Fibroblast of skin of scalp (primary cell): Measurements from ENCODE around the gene ADAMTS9.

Source experiments
- DNase-seq: peaks from one replicate; pipeline ENCODE4 v3.0.0-alpha.2; 2013

Gene ADAMTS9

GRCh38 chr3:64523324-64523723, 164.5 kb downstream of the ADAMTS9 start:
- DNase-seq: no peak

GRCh38 chr3:64520334-64520733, 167.5 kb downstream of the ADAMTS9 start:
- no peak for DNase-seq

GRCh38 chr3:64518950-64519349, 168.8 kb downstream of the ADAMTS9 start:
- DNase-seq: peak; percentile 65

- no peak for DNase-seq
Measured at GRCh38 chr3:64518496-64518895, 169.3 kb downstream of the ADAMTS9 start.

GRCh38 chr3:64514889-64515288, 172.9 kb downstream of the ADAMTS9 start:
- DNase-seq: no peak

- no peak for DNase-seq
Measured at GRCh38 chr3:64509206-64509605, 178.6 kb downstream of the ADAMTS9 start.

GRCh38 chr3:64508140-64508539, 179.7 kb downstream of the ADAMTS9 start:
- DNase-seq: no peak

GRCh38 chr3:64506255-64506654, 181.5 kb downstream of the ADAMTS9 start:
- DNase-seq: no peak

GRCh38 chr3:64505419-64505818, 182.4 kb downstream of the ADAMTS9 start:
- no peak for DNase-seq

GRCh38 chr3:64502284-64502683, 185.5 kb downstream of the ADAMTS9 start:
- DNase-seq: peak; percentile 56

- DNase-seq: peak; percentile 19
Measured at GRCh38 chr3:64501298-64501906, 186.4 kb downstream of the ADAMTS9 start.

- no peak for DNase-seq
Measured at GRCh38 chr3:64496786-64497490, 190.9 kb downstream of the ADAMTS9 start.

- DNase-seq: no peak
Measured at GRCh38 chr3:64495781-64496334, 191.9 kb downstream of the ADAMTS9 start.

GRCh38 chr3:64495121-64495780, 192.5 kb downstream of the ADAMTS9 start:
- DNase-seq: no peak

- DNase-seq: no peak
Measured at GRCh38 chr3:64494526-64494925, 193.3 kb downstream of the ADAMTS9 start.

GRCh38 chr3:64493149-64493548, 194.7 kb downstream of the ADAMTS9 start:
- no peak for DNase-seq

GRCh38 chr3:64491843-64492242, 196.0 kb downstream of the ADAMTS9 start:
- DNase-seq: no peak

- DNase-seq: no peak
Measured at GRCh38 chr3:64490180-64490724, 197.5 kb downstream of the ADAMTS9 start.

GRCh38 chr3:64489361-64490044, 198.3 kb downstream of the ADAMTS9 start:
- DNase-seq: no peak

GRCh38 chr3:64488939-64489338, 198.9 kb downstream of the ADAMTS9 start:
- no peak for DNase-seq

GRCh38 chr3:64484289-64484992, 203.4 kb downstream of the ADAMTS9 start:
- DNase-seq: peak; percentile 84

GRCh38 chr3:64483467-64483866, 204.3 kb downstream of the ADAMTS9 start:
- DNase-seq: no peak
